Neuron (in vitro differentiated cells): ENCODE measurements around the gene RHBDD2.
"Not testable (repeated sequence)": the region's sequence is repeated elsewhere in the genome, so short reads cannot be mapped to it uniquely, and the experiment has no call there.

Source experiments
- H2AFZ ChIP-seq: one replicate; pipeline ENCODE4 v1.6.1; 2013; ENCODE audit warnings: low read depth, mild to moderate bottlenecking, inconsistent platforms, low read length, moderate library complexity
- H3K27me3 ChIP-seq: one replicate; pipeline ENCODE4 v1.6.1; 2013; ENCODE audit warnings: low read length; ENCODE audit not compliant: insufficient read depth
- H3K36me3 ChIP-seq: one replicate; pipeline ENCODE4 v1.6.1; 2013; ENCODE audit warnings: low read length; ENCODE audit not compliant: insufficient read depth
- H3K4me1 ChIP-seq: one replicate; pipeline ENCODE4 v1.6.1; 2013; ENCODE audit warnings: low read length; ENCODE audit not compliant: insufficient read depth
- H3K4me3 ChIP-seq: 2 replicates; pipeline ENCODE4 v1.5.1; 2013; ENCODE audit warnings: mild to moderate bottlenecking, low read length, moderate library complexity
- H3K9me3 ChIP-seq: one replicate; pipeline ENCODE4 v1.6.1; 2013; ENCODE audit warnings: low read length

The RHBDD2 gene

GRCh38 chr7:75878769-75879611 is at the start of gene RHBDD2:
Gene RHBDD2, plus strand, starts transcription at chr7:75879034. Its CDS starts 49 bp downstream, at chr7:75879083.
- peak within 1 kb of the TSS; percentile 92 for H3K4me3 ChIP-seq
- H3K9me3 ChIP-seq, result no peaks in the 10 kb centered on the region
- H3K4me1 ChIP-seq, result peaks cover 16% of the 10 kb centered on the region
- no peaks in the 10 kb centered on the region for H3K27me3 ChIP-seq
- H2AFZ ChIP-seq, result peak within 1 kb of the TSS; percentile 6
- H3K36me3 ChIP-seq, result peaks cover 30% of the 10 kb centered on the region

- H3K27me3 ChIP-seq, H3K36me3 ChIP-seq, H3K4me3 ChIP-seq, H3K4me1 ChIP-seq, H2AFZ ChIP-seq, H3K9me3 ChIP-seq: not testable (repeated sequence)
These were observed 49.2 kb upstream of the RHBDD2 start for GRCh38 chr7:75829656-75830055.

- Histone ChIP-seq H3K4me3 (no peak overlapping the region), H3K9me3 (no peaks in the 10 kb centered on the region), H3K27me3 (no peaks in the 10 kb centered on the region), H2AFZ (no peak overlapping the region), H3K4me1 (no peaks in the 10 kb centered on the region), H3K36me3 (no peaks in the 10 kb centered on the region)
These were observed 47.9 kb upstream of the RHBDD2 start for GRCh38 chr7:75830978-75831377.

GRCh38 chr7:75833662-75834061 is 45.2 kb upstream of the RHBDD2 start:
- H3K27me3 ChIP-seq, H3K36me3 ChIP-seq, H3K4me3 ChIP-seq, H3K4me1 ChIP-seq, H2AFZ ChIP-seq, H3K9me3 ChIP-seq: not testable (repeated sequence)

GRCh38 chr7:75835688-75836285 is 43.0 kb upstream of the RHBDD2 start:
- no peaks in the 10 kb centered on the region for H3K4me1 ChIP-seq
- H3K4me3 ChIP-seq, result no peak overlapping the region
- no peak overlapping the region for H2AFZ ChIP-seq
- H3K9me3 ChIP-seq, result no peaks in the 10 kb centered on the region
- H3K36me3 ChIP-seq, result no peaks in the 10 kb centered on the region
- no peaks in the 10 kb centered on the region for H3K27me3 ChIP-seq

GRCh38 chr7:75836798-75837197 is 42.0 kb upstream of the RHBDD2 start:
- Histone ChIP-seq H3K4me1 (no peaks in the 10 kb centered on the region), H3K4me3 (no peak overlapping the region), H3K9me3 (no peaks in the 10 kb centered on the region), H2AFZ (no peak overlapping the region), H3K36me3 (no peaks in the 10 kb centered on the region), H3K27me3 (no peaks in the 10 kb centered on the region)

- not testable (repeated sequence) for H3K27me3 ChIP-seq, H3K4me1 ChIP-seq, H2AFZ ChIP-seq, H3K9me3 ChIP-seq, H3K4me3 ChIP-seq, H3K36me3 ChIP-seq
These were observed 40.4 kb upstream of the RHBDD2 start for GRCh38 chr7:75838281-75838930.

- Histone ChIP-seq H3K4me3 (no peak overlapping the region), H3K36me3 (no peaks in the 10 kb centered on the region), H3K9me3 (no peaks in the 10 kb centered on the region), H2AFZ (no peak overlapping the region), H3K27me3 (no peaks in the 10 kb centered on the region), H3K4me1 (no peaks in the 10 kb centered on the region)
These were observed 38.8 kb upstream of the RHBDD2 start for GRCh38 chr7:75840029-75840428.

- Histone ChIP-seq H3K9me3 (no peaks in the 10 kb centered on the region), H3K4me3 (no peak overlapping the region), H3K36me3 (no peaks in the 10 kb centered on the region), H2AFZ (no peak overlapping the region), H3K4me1 (no peaks in the 10 kb centered on the region), H3K27me3 (no peaks in the 10 kb centered on the region)
These were observed 35.9 kb upstream of the RHBDD2 start for GRCh38 chr7:75842836-75843446.

- Histone ChIP-seq H2AFZ (no peak overlapping the region), H3K4me3 (no peak overlapping the region), H3K36me3 (no peaks in the 10 kb centered on the region), H3K27me3 (no peaks in the 10 kb centered on the region), H3K4me1 (no peaks in the 10 kb centered on the region), H3K9me3 (no peaks in the 10 kb centered on the region)
These were observed 35.2 kb upstream of the RHBDD2 start for GRCh38 chr7:75843613-75844116.

GRCh38 chr7:75844158-75844557 is 34.7 kb upstream of the RHBDD2 start:
- H3K27me3 ChIP-seq, result no peaks in the 10 kb centered on the region
- no peak overlapping the region for H2AFZ ChIP-seq
- H3K9me3 ChIP-seq, result no peaks in the 10 kb centered on the region
- no peak overlapping the region for H3K4me3 ChIP-seq
- H3K4me1 ChIP-seq, result no peaks in the 10 kb centered on the region
- no peaks in the 10 kb centered on the region for H3K36me3 ChIP-seq

- H3K9me3 ChIP-seq, H3K27me3 ChIP-seq, H3K36me3 ChIP-seq, H3K4me1 ChIP-seq, H2AFZ ChIP-seq, H3K4me3 ChIP-seq: not testable (repeated sequence)
These were observed 33.7 kb upstream of the RHBDD2 start for GRCh38 chr7:75845132-75845531.

- Histone ChIP-seq H2AFZ (no peak overlapping the region), H3K27me3 (no peaks in the 10 kb centered on the region), H3K4me3 (no peak overlapping the region)
These were observed 31.1 kb upstream of the RHBDD2 start for GRCh38 chr7:75847707-75848106.

More at GRCh38 chr7:75847707-75848106, 31.1 kb upstream of the RHBDD2 start:
- Histone ChIP-seq H3K9me3 (no peaks in the 10 kb centered on the region), H3K4me1 (no peaks in the 10 kb centered on the region), H3K36me3 (no peaks in the 10 kb centered on the region)
